Measurements from ENCODE around the gene PTPMT1.

DNA sequence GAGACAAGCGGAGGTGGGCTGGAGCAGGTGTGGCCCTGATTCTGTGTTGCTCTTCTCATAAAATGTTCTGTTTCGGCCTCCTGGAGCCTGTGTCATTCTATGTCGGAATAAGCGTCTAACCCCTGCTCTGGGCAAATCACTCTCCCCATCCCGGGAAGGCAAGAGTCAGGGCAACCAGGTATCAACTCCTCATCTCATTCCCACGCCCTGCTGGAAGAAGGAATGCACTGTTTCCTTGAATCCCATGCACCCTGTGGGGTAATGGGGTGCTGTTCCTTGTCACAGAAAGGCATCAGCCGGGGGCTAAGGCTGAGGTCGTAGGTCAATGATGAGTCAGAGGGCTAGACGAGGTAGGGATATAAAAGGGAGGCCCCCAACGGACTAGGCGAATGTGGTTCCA is 23.7 kb downstream of the PTPMT1 start:
- TF ChIP-seq POLR2A (IDR thresholded peaks at IDR 0.05; ENCODE audit: low read depth, low read length) (no peak), TAF1 (IDR thresholded peaks at IDR 0.05; ENCODE audit: low read depth, low read length) (no peak)

All from GM12891 (cell line).